HG03139 (cell line): ENCODE measurements around the gene KDM5A.
"Not testable (repeated sequence)": the region's sequence is repeated elsewhere in the genome, so short reads cannot be mapped to it uniquely, and the experiment has no call there.

ENCODE experiments used
- ATAC-seq: cut with Tn5 transposase; IDR thresholded peaks from one replicate; pipeline ENCODE4 v1.9.1; 2021; ENCODE audit not compliant: unreplicated experiment

Gene KDM5A

DNA sequence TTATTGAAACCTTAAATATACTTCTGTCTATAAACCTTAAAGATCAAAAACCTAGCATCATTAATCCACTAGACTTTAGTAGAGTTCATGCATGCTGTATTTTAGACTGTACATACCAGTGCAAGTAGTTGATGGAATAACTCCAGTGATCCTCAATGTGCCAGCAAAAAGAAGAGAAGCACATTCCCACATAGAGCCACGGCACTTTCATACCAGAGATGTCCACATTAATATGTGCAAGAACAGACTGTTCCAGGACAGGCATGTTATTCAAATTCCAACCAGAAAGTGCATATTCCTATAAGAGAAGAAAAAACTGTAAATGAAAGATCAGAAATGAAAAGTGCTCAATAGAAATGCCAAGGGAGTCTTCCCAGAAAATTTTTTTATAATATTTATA lies 55.0 kb downstream of the KDM5A start:
- ATAC-seq, result no peak

GRCh38 chr12:332581-333205 lies 56.4 kb downstream of the KDM5A start:
- no peak for ATAC-seq

DNA sequence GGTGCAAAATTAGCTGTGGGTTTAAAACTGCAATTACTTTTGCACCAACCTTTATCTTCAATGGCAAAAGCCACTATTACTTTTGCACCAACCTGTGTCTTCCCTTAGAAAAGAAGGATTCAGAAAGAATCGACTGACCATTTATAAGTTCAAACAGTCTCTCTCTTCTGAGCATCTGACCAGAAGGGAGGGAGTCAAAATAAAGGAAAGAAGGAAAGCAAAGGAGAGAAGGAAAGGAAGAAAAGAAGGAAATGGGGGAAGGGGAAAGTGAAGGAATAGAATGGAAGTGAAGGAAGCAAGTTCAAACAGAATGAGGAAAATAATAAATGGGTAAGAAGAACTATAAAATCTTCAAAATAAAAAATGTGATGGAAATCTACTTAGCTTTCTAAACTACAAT lies 57.8 kb downstream of the KDM5A start:
- ATAC-seq, result no peak

DNA sequence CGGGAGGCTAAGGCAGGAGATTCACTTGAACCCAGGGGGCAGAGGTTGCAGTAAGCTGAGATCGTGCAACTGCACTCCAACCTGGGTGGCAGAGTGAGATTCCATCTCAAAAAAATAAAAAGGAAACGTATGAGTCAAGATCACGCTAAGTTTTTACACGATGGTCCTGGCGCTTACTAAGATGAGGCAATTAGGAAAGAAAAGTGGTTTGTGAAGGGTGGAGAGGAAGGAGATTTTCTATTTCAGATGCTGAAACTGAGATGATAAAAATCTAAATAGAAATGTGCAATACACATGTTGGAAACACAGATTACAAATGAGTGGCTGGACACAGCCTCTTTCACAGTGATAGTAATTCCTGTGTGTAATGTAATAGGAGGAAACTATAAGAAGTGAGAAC lies 63.2 kb downstream of the KDM5A start:
- ATAC-seq, result no peak

GRCh38 chr12:323507-323906 lies 65.6 kb downstream of the KDM5A start:
- ATAC-seq, result no peak

DNA sequence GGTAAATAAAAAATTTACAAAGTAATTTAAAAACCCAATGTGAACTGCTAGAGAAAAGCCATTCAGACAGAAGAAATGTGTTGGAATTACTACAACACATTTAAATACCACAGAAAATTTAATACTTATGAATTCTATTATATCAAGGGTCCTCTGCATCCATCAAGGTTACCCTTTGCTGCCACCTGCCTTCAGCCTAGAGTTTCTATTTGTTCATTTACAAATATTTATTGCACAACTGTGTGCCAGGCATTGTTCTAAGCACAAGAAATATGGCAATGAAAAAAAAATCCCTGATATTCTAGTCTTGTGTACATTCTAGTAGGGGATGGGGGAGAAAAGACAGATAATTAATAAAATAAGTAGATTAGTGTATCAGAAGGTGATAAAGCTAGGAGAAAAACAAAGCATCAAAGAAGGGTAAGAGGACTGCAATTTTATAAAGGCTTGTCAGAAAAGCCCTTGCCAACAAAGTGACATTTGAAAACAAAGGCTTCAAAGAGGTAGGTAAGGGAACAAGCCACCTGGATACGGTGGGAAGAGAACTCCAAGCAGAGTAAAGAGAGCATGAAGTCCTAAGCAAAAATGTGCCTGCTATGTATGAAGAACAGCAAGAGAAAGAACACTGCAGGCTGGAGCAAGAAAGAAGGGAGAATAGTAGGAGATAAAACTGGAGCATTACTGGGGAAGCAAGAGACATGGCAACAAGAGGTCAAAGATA lies 67.4 kb downstream of the KDM5A start:
- no peak for ATAC-seq

- no peak for ATAC-seq
These were observed 70.2 kb downstream of the KDM5A start for GRCh38 chr12:318759-319515.

GRCh38 chr12:308511-308910 lies 80.6 kb downstream of the KDM5A start:
- no peak for ATAC-seq

- no peak for ATAC-seq
These were observed 81.7 kb downstream of the KDM5A start for GRCh38 chr12:307406-307805.

GRCh38 chr12:304805-305204 lies 84.3 kb downstream of the KDM5A start:
- ATAC-seq, result no peak

DNA sequence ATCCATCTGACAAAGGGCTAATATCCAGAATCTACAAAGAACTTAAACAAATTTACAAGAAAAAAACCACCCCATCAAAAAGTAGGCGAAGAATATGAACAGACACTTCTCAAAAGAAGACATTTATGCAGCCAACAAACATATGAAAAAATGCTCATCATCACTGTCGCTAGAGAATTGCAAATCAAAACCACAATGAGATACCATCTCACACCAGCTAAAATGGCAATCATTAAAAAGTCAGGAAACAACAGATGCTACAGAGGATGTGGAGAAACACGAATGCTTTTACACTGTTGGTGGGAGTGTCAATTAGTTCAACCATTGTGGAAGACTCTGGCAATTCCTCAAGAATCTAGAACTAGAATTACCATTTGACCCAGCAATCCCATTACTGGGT lies 86.4 kb downstream of the KDM5A start:
- not testable (repeated sequence) for ATAC-seq

DNA sequence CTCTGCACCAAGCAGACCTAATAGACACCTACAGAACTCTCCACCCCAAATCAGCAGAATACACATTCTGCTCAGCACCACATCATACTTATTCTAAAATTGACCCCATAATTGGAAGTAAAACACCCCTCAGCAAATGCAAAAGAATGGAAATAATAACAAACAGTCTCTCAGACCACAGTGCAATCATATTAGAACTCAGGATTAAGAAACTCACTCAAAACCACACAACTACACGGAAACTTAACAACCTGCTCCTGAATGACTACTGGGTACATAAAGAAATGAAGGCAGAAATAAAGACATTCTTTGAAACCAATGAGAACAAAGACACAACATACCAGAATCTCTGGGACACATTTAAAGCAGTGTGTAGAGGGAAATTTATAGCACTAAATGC lies 89.0 kb downstream of the KDM5A start:
- not testable (repeated sequence) for ATAC-seq

DNA sequence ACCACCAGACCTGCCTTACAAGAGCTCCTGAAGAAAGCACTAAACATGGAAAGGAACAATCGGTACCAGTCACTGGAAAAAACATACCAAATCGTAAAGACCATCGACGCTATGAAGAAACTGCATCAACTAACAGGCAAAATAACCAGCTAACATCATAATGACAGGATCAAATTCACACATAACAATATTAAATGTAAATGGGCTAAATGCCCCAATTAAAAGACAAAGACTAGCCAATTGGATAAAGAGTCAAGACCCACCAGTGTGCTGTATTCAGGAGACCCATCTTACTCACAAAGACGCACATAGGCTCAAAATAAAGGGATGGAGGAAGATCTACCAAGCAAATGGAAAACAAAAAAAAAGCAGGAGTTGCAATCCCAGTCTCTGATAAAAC lies 89.6 kb downstream of the KDM5A start:
- not testable (repeated sequence) for ATAC-seq

- ATAC-seq, result not testable (repeated sequence)
These were observed 91.1 kb downstream of the KDM5A start for GRCh38 chr12:298059-298458.

DNA sequence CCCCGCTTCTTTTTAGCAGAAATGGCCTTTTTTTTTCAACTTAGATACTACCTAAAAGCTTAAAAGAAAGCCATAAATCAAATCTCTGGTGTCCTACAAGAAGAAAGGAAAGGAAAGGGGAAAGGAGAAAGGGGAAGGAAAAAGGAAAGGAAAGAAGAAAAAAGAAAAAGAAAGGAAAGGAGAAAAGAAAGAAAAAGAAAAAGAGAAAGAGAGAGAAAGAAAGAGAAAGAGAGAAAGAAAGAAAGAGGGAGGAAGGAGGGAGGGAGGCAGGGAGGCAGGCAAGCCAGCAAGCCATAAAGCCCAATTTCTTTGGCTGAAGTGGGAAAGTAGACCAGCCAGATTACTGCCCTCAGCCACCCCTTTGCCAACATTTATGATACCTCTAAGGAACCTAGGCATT lies 94.0 kb downstream of the KDM5A start:
- no peak for ATAC-seq

DNA sequence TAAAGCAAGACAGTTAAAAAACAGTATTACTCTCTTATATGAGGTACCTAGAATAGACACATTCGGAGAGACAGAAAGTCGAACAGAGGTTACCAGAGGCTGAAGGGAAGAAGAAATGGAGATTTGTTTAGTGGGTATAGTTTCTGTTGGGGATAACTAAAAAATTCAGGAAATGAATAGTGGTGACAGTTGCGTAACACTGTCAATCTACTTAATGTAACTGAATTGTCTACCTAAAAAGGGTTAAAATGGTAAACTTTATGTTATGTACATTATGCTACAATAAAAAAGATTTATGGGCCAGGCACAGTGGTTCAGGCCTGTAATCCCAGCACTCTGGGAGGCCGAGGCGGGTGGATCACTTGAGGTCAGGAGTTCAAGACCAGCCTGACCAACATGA lies 95.9 kb downstream of the KDM5A start:
- no peak for ATAC-seq

GRCh38 chr12:292186-292585 lies 96.9 kb downstream of the KDM5A start:
- no peak for ATAC-seq

DNA sequence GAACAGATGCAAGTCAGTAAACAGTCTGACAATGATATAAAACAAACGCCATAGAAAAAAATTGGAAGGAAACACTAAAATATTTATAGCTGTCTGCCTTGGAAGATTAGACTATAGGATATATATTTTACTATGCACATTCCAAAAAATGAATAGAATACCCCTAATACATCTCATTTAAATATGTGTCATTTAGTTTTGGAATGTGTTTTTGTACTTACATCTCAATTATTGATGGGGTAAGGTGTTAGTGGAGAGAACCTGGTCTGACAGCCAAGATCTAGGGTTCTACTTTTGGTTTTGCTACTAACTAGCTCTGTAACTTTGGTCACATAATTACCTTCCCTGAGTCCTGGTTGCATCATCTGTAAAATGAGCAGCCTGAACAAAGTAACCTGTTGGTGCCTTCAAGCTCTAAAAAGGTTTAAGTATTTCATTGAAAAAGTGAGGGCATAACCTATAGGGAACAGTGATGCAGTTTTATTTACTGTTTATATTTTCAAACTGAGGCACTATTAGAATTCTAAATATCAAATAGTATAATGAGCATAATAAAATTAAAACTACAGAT lies 97.9 kb downstream of the KDM5A start:
- no peak for ATAC-seq

GRCh38 chr12:288687-289086 lies 100.4 kb downstream of the KDM5A start:
- no peak for ATAC-seq

GRCh38 chr12:286531-287300 lies 102.4 kb downstream of the KDM5A start:
- no peak for ATAC-seq

- ATAC-seq, result no peak
These were observed 111.1 kb downstream of the KDM5A start for GRCh38 chr12:278046-278445.
